ENCODE measurements around the gene ANKRD13C.
"Not testable (repeated sequence)": the region's sequence is repeated elsewhere in the genome, so short reads cannot be mapped to it uniquely, and the experiment has no call there.

ANKRD13C gene

GRCh38 chr1:70358921-70359564 lies 4.5 kb upstream of the ANKRD13C start:
- DNase-seq = no peak

GRCh38 chr1:70355920-70356319 lies 1.4 kb upstream of the ANKRD13C start:
- no peak for DNase-seq

GRCh38 chr1:70355111-70355407 lies 537 bp upstream of the ANKRD13C start:
- no peak for DNase-seq

- no peak for DNase-seq
Measured at GRCh38 chr1:70353601-70354331, 756 bp downstream of the ANKRD13C start.

GRCh38 chr1:70353044-70353443 lies 1.5 kb downstream of the ANKRD13C start:
- DNase-seq = no peak

GRCh38 chr1:70349799-70350198 lies 4.7 kb downstream of the ANKRD13C start:
- not testable (repeated sequence) for DNase-seq

GRCh38 chr1:70348399-70349165 lies 5.9 kb downstream of the ANKRD13C start:
- no peak for DNase-seq

- not testable (repeated sequence) for DNase-seq
Measured at GRCh38 chr1:70339644-70340043, 14.9 kb downstream of the ANKRD13C start.

- DNase-seq = no peak
Measured at GRCh38 chr1:70336050-70336449, 18.5 kb downstream of the ANKRD13C start.

- no peak for DNase-seq
Measured at GRCh38 chr1:70334436-70334835, 20.1 kb downstream of the ANKRD13C start.

GRCh38 chr1:70333245-70333644 lies 21.3 kb downstream of the ANKRD13C start:
- DNase-seq = no peak

GRCh38 chr1:70331962-70332361 lies 22.6 kb downstream of the ANKRD13C start:
- no peak for DNase-seq

- no peak for DNase-seq
Measured at GRCh38 chr1:70327306-70328076, 27.0 kb downstream of the ANKRD13C start.

GRCh38 chr1:70324683-70325082 lies 29.8 kb downstream of the ANKRD13C start:
- DNase-seq = no peak

GRCh38 chr1:70319750-70320149 lies 34.8 kb downstream of the ANKRD13C start:
- DNase-seq = no peak

- no peak for DNase-seq
Measured at GRCh38 chr1:70318191-70318590, 36.3 kb downstream of the ANKRD13C start.

GRCh38 chr1:70317087-70317486 lies 37.4 kb downstream of the ANKRD13C start:
- DNase-seq = no peak

- no peak for DNase-seq
Measured at GRCh38 chr1:70315782-70316181, 38.7 kb downstream of the ANKRD13C start.

- DNase-seq = no peak
Measured at GRCh38 chr1:70314706-70315304, 39.7 kb downstream of the ANKRD13C start.

- DNase-seq = no peak
Measured at GRCh38 chr1:70311369-70311768, 43.2 kb downstream of the ANKRD13C start.

GRCh38 chr1:70299472-70299871 lies 55.0 kb downstream of the ANKRD13C start:
- DNase-seq = no peak

- no peak for DNase-seq
Measured at GRCh38 chr1:70295749-70296148, 58.8 kb downstream of the ANKRD13C start.

Measured in CD4-positive, alpha-beta T cell treated with Interleukin-4 for 1 hour (primary cell).